ENCODE results near the gene PTPRD.

The PTPRD gene

DNA sequence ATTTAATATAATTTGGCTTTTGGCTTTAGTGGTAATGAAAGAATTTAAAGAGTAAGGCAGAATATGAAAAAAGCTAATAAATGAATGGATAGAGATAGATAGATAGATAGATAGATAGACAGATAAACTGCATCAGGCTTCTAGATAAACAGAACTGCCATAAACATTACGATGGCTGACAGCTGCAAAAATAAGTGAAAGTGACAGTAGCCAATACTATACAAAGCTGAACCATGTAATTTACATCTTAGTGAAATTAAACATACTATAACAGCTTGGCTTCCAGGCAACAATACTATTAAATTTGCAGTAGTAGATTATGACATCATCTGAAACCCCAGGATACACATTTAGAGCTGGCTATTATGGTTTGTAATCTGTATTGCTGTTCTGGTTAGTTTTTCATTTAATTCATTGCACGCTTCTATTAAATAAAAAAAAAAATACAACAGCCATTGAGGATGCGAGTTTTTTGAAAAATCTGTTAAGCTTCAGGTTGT lies 1354.8 kb downstream of the PTPRD start:
- H3K4me3 ChIP-seq (ENCODE audit: low read depth in 1 of 2, low read length in 2 of 2), result no peak overlapping the region
- no peaks in the 10 kb centered on the region for H3K36me3 ChIP-seq (ENCODE audit: control insufficient read depth in 1 of 2, insufficient read depth in 2 of 2, low read length in 2 of 2)

DNA sequence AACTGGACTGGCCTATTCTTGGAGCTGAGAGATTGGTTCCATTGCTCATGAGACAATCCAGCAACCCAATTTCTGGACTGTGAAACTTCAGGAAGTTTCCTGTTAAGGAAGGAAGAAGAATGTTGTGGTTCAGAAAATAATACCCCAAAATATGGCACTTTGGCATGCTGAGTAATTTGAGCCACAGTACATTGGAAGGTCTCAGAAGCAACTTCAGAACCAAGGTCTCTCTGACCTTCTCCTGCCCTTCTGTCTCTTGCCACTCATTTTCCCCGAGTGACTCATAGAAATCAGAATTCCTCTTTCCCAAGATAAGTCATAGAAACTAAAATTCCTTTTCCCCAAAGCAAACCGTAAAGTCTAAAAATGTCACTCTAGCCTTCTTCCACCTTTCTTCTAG lies 1366.1 kb downstream of the PTPRD start:
- no peak overlapping the region for H3K9ac ChIP-seq (ENCODE audit: low read depth in 1 of 2, low read length in 2 of 2)
- H3K36me3 ChIP-seq (ENCODE audit: control insufficient read depth in 1 of 2, insufficient read depth in 2 of 2, low read length in 2 of 2), result no peaks in the 10 kb centered on the region
- no peaks in the 10 kb centered on the region for H3K4me1 ChIP-seq (ENCODE audit: control insufficient read depth in 1 of 2, insufficient read depth in 2 of 2, low read length in 2 of 2)
- H3K27me3 ChIP-seq (ENCODE audit: control insufficient read depth in 1 of 2, insufficient read depth in 2 of 2, low read length in 2 of 2), result no peaks in the 10 kb centered on the region
- H3K4me3 ChIP-seq (ENCODE audit: low read depth in 1 of 2, low read length in 2 of 2), result no peak overlapping the region
- H3K27ac ChIP-seq (ENCODE audit: low read depth, low read length), result no peak overlapping the region
- no peaks in the 10 kb centered on the region for H3K9me3 ChIP-seq (ENCODE audit: control insufficient read depth in 1 of 2, low read length in 2 of 2)

More for the DNA sequence above, 1354.8 kb downstream of the PTPRD start:
- no peak overlapping the region for H3K9ac ChIP-seq (ENCODE audit: low read depth in 1 of 2, low read length in 2 of 2)
- H3K4me1 ChIP-seq (ENCODE audit: control insufficient read depth in 1 of 2, insufficient read depth in 2 of 2, low read length in 2 of 2), result no peaks in the 10 kb centered on the region
- no peak overlapping the region for H3K27ac ChIP-seq (ENCODE audit: low read depth, low read length)
- H3K27me3 ChIP-seq (ENCODE audit: control insufficient read depth in 1 of 2, insufficient read depth in 2 of 2, low read length in 2 of 2), result no peaks in the 10 kb centered on the region
- H3K9me3 ChIP-seq (ENCODE audit: control insufficient read depth in 1 of 2, low read length in 2 of 2), result no peaks in the 10 kb centered on the region

DNA sequence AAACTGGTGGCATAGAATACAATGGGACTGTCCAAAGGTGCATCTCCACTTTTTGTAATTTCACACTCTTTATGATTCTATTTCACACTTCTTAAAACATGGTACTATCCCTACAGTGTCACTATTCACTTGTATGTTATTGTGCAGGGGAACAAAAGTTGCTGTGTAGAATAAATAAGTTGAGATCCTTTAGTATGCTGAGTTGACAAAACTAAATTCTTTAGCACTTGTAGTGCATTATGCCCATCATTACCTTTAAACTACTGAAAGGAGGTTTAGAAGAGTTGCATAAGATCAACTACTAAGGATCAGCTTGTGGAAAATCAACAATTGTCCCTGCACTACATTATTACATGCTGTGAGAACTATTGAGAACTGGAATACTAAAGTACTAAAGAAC lies 1380.9 kb downstream of the PTPRD start:
- no peak overlapping the region for H3K9ac ChIP-seq (ENCODE audit: low read depth in 1 of 2, low read length in 2 of 2)
- no peak overlapping the region for H3K27ac ChIP-seq (ENCODE audit: low read depth, low read length)
- no peaks in the 10 kb centered on the region for H3K36me3 ChIP-seq (ENCODE audit: control insufficient read depth in 1 of 2, insufficient read depth in 2 of 2, low read length in 2 of 2)
- H3K27me3 ChIP-seq (ENCODE audit: control insufficient read depth in 1 of 2, insufficient read depth in 2 of 2, low read length in 2 of 2), result no peaks in the 10 kb centered on the region
- H3K4me3 ChIP-seq (ENCODE audit: low read depth in 1 of 2, low read length in 2 of 2), result no peak overlapping the region
- H3K4me1 ChIP-seq (ENCODE audit: control insufficient read depth in 1 of 2, insufficient read depth in 2 of 2, low read length in 2 of 2), result no peaks in the 10 kb centered on the region
- no peaks in the 10 kb centered on the region for H3K9me3 ChIP-seq (ENCODE audit: control insufficient read depth in 1 of 2, low read length in 2 of 2)

DNA sequence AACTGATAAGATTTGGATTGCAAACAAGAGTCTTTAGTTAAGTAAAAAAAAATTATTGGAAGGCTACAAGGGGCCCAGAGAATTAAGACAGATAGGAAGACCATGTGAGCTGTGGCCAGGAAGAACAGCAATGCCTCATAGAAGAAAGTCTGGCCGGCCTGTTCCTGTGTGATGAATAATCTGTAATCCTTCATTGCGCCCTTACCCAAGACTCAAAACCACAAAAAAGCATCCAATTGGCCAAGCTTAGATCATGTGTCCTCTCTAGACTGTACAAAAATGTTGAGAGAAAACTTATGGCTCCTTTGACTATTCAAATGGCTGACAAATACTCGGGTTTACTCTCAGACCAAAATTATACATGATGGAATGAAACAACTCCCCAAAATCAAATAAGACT lies 1383.5 kb downstream of the PTPRD start:
- Histone ChIP-seq H3K36me3 (ENCODE audit: control insufficient read depth in 1 of 2, insufficient read depth in 2 of 2, low read length in 2 of 2) (no peaks in the 10 kb centered on the region), H3K27me3 (ENCODE audit: control insufficient read depth in 1 of 2, insufficient read depth in 2 of 2, low read length in 2 of 2) (no peaks in the 10 kb centered on the region), H3K9ac (ENCODE audit: low read depth in 1 of 2, low read length in 2 of 2) (no peak overlapping the region), H3K9me3 (ENCODE audit: control insufficient read depth in 1 of 2, low read length in 2 of 2) (no peaks in the 10 kb centered on the region), H3K27ac (ENCODE audit: low read depth, low read length) (no peak overlapping the region), H3K4me3 (ENCODE audit: low read depth in 1 of 2, low read length in 2 of 2) (no peak overlapping the region), H3K4me1 (ENCODE audit: control insufficient read depth in 1 of 2, insufficient read depth in 2 of 2, low read length in 2 of 2) (no peaks in the 10 kb centered on the region)

DNA sequence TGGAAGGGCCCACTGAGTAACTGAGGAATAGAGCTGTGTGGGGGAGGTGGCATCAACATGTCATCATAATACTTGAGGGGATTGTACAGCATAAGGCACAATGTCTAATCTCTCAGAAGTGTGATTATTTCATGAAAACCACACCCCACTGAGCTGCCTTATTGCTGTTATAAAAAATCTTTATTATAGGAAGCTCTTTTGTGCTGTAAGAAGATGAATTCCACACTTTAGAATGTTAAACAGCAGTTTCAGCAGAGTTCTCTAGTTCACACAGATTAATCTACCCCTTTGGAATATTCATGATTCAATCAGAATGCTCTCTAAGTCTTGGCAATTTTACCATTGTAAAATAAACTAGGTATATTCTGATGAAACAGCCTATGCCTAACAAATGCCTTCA lies 1389.6 kb downstream of the PTPRD start:
- H3K4me3 ChIP-seq (ENCODE audit: low read depth in 1 of 2, low read length in 2 of 2), result no peak overlapping the region

DNA sequence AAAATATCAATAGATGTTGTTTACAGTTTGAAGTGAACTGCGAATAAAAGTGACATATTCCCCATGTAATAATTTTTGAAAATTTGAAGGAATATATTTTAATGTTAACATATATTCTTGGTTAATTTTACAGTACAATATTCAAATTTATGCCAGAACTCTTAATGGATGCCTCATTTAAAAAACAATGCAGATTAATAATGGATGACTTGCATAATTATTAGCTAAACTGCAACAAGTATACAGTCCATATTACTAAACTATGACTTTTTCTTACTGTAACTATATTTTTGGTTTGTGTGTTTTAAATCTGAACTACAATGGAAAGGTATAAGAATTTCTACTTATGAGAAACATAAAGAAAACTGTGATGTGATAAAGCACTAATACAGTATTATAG lies 1390.1 kb downstream of the PTPRD start:
- H3K36me3 ChIP-seq (ENCODE audit: control insufficient read depth in 1 of 2, insufficient read depth in 2 of 2, low read length in 2 of 2), result no peaks in the 10 kb centered on the region
- H3K4me1 ChIP-seq (ENCODE audit: control insufficient read depth in 1 of 2, insufficient read depth in 2 of 2, low read length in 2 of 2), result no peaks in the 10 kb centered on the region
- H3K4me3 ChIP-seq (ENCODE audit: low read depth in 1 of 2, low read length in 2 of 2), result no peak overlapping the region
- H3K9me3 ChIP-seq (ENCODE audit: control insufficient read depth in 1 of 2, low read length in 2 of 2), result no peaks in the 10 kb centered on the region
- no peak overlapping the region for H3K27ac ChIP-seq (ENCODE audit: low read depth, low read length)
- no peak overlapping the region for H3K9ac ChIP-seq (ENCODE audit: low read depth in 1 of 2, low read length in 2 of 2)
- H3K27me3 ChIP-seq (ENCODE audit: control insufficient read depth in 1 of 2, insufficient read depth in 2 of 2, low read length in 2 of 2), result no peaks in the 10 kb centered on the region

More for the DNA sequence above, 1389.6 kb downstream of the PTPRD start:
- Histone ChIP-seq H3K9me3 (ENCODE audit: control insufficient read depth in 1 of 2, low read length in 2 of 2) (no peaks in the 10 kb centered on the region), H3K36me3 (ENCODE audit: control insufficient read depth in 1 of 2, insufficient read depth in 2 of 2, low read length in 2 of 2) (no peaks in the 10 kb centered on the region), H3K27me3 (ENCODE audit: control insufficient read depth in 1 of 2, insufficient read depth in 2 of 2, low read length in 2 of 2) (no peaks in the 10 kb centered on the region), H3K9ac (ENCODE audit: low read depth in 1 of 2, low read length in 2 of 2) (no peak overlapping the region), H3K4me1 (ENCODE audit: control insufficient read depth in 1 of 2, insufficient read depth in 2 of 2, low read length in 2 of 2) (no peaks in the 10 kb centered on the region), H3K27ac (ENCODE audit: low read depth, low read length) (no peak overlapping the region)

DNA sequence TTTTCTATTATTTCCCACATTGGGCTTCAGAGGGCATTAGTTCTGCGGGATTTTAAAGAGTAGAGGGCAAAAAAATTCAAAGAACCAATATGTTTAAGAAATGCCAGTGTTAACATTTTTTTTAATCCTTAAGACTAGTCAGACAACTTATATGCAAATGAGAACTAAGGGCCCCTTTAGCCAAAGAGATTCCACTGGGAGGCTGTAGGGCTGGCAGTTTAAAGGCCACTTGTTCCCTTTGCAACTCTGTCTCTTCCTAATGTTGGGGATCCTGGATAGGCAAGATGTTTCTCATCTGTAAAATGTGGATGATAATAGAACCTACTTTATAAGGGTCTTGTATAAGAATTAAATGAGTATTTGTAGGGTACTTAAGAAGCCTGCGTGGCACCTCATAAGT lies 1395.9 kb downstream of the PTPRD start:
- Histone ChIP-seq H3K27me3 (ENCODE audit: control insufficient read depth in 1 of 2, insufficient read depth in 2 of 2, low read length in 2 of 2) (no peaks in the 10 kb centered on the region), H3K27ac (ENCODE audit: low read depth, low read length) (no peak overlapping the region), H3K9ac (ENCODE audit: low read depth in 1 of 2, low read length in 2 of 2) (no peak overlapping the region), H3K36me3 (ENCODE audit: control insufficient read depth in 1 of 2, insufficient read depth in 2 of 2, low read length in 2 of 2) (no peaks in the 10 kb centered on the region), H3K9me3 (ENCODE audit: control insufficient read depth in 1 of 2, low read length in 2 of 2) (no peaks in the 10 kb centered on the region), H3K4me1 (ENCODE audit: control insufficient read depth in 1 of 2, insufficient read depth in 2 of 2, low read length in 2 of 2) (no peaks in the 10 kb centered on the region), H3K4me3 (ENCODE audit: low read depth in 1 of 2, low read length in 2 of 2) (no peak overlapping the region)

DNA sequence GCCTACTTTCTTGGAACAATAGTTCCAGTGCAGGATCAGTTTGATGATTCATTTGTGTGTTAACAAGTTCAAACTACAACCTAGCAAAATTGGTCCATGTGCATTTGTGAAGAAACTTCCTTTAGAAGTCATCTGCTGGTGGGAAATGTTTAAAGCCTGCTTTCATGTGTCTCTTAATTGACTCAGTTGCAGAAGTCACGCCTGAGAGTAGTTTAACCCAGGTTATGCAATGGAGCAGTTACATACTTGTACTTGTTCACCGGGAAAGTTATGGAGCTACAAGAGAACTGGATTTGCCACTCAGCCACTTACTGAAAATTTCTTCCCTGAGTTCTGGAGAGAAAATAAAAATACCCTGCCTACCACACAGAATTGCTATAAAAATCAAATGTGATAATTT lies 1397.8 kb downstream of the PTPRD start:
- Histone ChIP-seq H3K4me3 (ENCODE audit: low read depth in 1 of 2, low read length in 2 of 2) (no peak overlapping the region), H3K4me1 (ENCODE audit: control insufficient read depth in 1 of 2, insufficient read depth in 2 of 2, low read length in 2 of 2) (no peaks in the 10 kb centered on the region), H3K9me3 (ENCODE audit: control insufficient read depth in 1 of 2, low read length in 2 of 2) (no peaks in the 10 kb centered on the region), H3K36me3 (ENCODE audit: control insufficient read depth in 1 of 2, insufficient read depth in 2 of 2, low read length in 2 of 2) (no peaks in the 10 kb centered on the region), H3K27ac (ENCODE audit: low read depth, low read length) (no peak overlapping the region), H3K27me3 (ENCODE audit: control insufficient read depth in 1 of 2, insufficient read depth in 2 of 2, low read length in 2 of 2) (no peaks in the 10 kb centered on the region), H3K9ac (ENCODE audit: low read depth in 1 of 2, low read length in 2 of 2) (no peak overlapping the region)

DNA sequence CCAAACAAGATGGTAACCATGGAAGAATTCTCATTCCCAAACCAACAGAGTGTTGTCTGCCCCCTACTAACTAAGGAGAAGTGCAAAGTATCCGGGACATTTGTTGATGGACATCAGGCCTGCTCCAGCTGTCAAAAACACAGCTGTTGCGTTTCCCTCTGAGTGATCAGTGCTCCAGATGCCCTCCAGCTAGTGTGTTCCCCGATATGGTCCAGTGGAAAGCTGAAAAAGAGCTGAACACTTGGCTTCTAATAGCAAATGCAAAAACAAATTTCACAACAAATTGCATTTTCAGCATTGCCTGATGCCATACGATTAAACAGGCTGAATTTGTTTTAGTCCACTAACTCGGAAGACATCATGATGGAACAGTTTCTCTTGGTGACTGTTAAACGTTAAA lies 1398.7 kb downstream of the PTPRD start:
- H3K27ac ChIP-seq (ENCODE audit: low read depth, low read length), result no peak overlapping the region
- H3K27me3 ChIP-seq (ENCODE audit: control insufficient read depth in 1 of 2, insufficient read depth in 2 of 2, low read length in 2 of 2), result no peaks in the 10 kb centered on the region

DNA sequence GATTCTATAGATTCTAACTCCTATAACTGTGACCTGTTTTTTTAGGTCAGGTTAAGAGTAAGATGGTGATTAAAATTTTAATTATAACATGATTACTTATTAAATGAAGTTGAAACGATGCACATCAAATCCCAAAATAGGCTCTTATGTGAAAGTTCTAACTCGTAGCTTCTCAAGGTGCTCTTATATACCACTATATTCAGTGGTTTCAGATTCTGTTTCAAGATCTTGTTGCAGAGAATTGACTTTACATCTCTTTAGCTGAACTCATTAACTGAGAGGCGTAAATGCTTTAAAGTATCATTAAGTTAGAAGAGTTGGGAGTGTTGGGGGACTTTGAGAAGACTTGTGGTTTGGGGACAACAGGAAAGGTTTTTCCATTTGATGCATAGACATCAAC lies 1399.8 kb downstream of the PTPRD start:
- no peak overlapping the region for H3K9ac ChIP-seq (ENCODE audit: low read depth in 1 of 2, low read length in 2 of 2)
- H3K36me3 ChIP-seq (ENCODE audit: control insufficient read depth in 1 of 2, insufficient read depth in 2 of 2, low read length in 2 of 2), result no peaks in the 10 kb centered on the region
- H3K4me1 ChIP-seq (ENCODE audit: control insufficient read depth in 1 of 2, insufficient read depth in 2 of 2, low read length in 2 of 2), result no peaks in the 10 kb centered on the region
- H3K9me3 ChIP-seq (ENCODE audit: control insufficient read depth in 1 of 2, low read length in 2 of 2), result no peaks in the 10 kb centered on the region
- no peak overlapping the region for H3K4me3 ChIP-seq (ENCODE audit: low read depth in 1 of 2, low read length in 2 of 2)
- no peaks in the 10 kb centered on the region for H3K27me3 ChIP-seq (ENCODE audit: control insufficient read depth in 1 of 2, insufficient read depth in 2 of 2, low read length in 2 of 2)
- H3K27ac ChIP-seq (ENCODE audit: low read depth, low read length), result no peak overlapping the region

More for the DNA sequence above, 1398.7 kb downstream of the PTPRD start:
- Histone ChIP-seq H3K36me3 (ENCODE audit: control insufficient read depth in 1 of 2, insufficient read depth in 2 of 2, low read length in 2 of 2) (no peaks in the 10 kb centered on the region), H3K4me1 (ENCODE audit: control insufficient read depth in 1 of 2, insufficient read depth in 2 of 2, low read length in 2 of 2) (no peaks in the 10 kb centered on the region), H3K9ac (ENCODE audit: low read depth in 1 of 2, low read length in 2 of 2) (no peak overlapping the region), H3K9me3 (ENCODE audit: control insufficient read depth in 1 of 2, low read length in 2 of 2) (no peaks in the 10 kb centered on the region), H3K4me3 (ENCODE audit: low read depth in 1 of 2, low read length in 2 of 2) (no peak overlapping the region)

DNA sequence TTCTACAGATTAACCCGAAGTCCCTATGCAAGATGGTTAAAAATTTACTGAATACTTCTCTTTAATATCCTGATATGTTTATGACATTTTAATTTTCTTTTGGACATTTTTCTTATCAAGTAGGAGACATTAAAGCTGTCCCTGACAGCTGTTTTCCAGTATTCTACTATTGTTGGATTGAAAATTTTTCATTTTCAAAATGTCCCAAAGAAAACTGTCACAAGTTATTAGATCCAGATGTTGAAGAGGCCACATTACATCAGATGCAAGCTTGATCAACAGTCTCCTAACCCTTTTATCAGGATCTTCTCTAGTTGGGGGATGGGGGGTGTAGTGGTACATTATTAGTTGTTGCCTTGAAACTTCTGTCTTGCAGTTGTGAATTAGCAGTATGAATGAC lies 1410.5 kb downstream of the PTPRD start:
- Histone ChIP-seq H3K9me3 (ENCODE audit: control insufficient read depth in 1 of 2, low read length in 2 of 2) (no peaks in the 10 kb centered on the region), H3K27ac (ENCODE audit: low read depth, low read length) (no peak overlapping the region), H3K27me3 (ENCODE audit: control insufficient read depth in 1 of 2, insufficient read depth in 2 of 2, low read length in 2 of 2) (no peaks in the 10 kb centered on the region), H3K4me3 (ENCODE audit: low read depth in 1 of 2, low read length in 2 of 2) (no peak overlapping the region), H3K4me1 (ENCODE audit: control insufficient read depth in 1 of 2, insufficient read depth in 2 of 2, low read length in 2 of 2) (no peaks in the 10 kb centered on the region), H3K9ac (ENCODE audit: low read depth in 1 of 2, low read length in 2 of 2) (no peak overlapping the region), H3K36me3 (ENCODE audit: control insufficient read depth in 1 of 2, insufficient read depth in 2 of 2, low read length in 2 of 2) (no peaks in the 10 kb centered on the region)
